Measurements from ENCODE around the gene DSG1.

GRCh38 chr18:31270578-31270977, 47.4 kb upstream of the DSG1 start:
- no peak for TF ChIP-seq CTCF (IDR thresholded peaks at IDR 0.05; ENCODE audit: low read depth, low read length, poor library complexity, severe bottlenecking)
- no peak for TF ChIP-seq EZH2phosphoT487 (IDR thresholded peaks at IDR 0.05; ENCODE audit: borderline replicate concordance, low read length)
